Trophoblast cell (in vitro differentiated cells and primary cell): ENCODE data around the gene DDX18.
"Not testable (repeated sequence)": the region's sequence is repeated elsewhere in the genome, so short reads cannot be mapped to it uniquely, and the experiment has no call there.

Source experiments
- DNase-seq, 2 donors: peaks; one replicate each; pipeline ENCODE4 v3.0.0-alpha.2; 2016
- H2AFZ ChIP-seq: 2 replicates; pipeline ENCODE4 v1.6.1; 2013; ENCODE audit warnings: low read length, moderate library complexity, mild to moderate bottlenecking; ENCODE audit not compliant: insufficient read depth, poor library complexity
- H2AK5ac ChIP-seq: 2 replicates; pipeline ENCODE4 v1.6.1; 2013; ENCODE audit warnings: mild to moderate bottlenecking, low read length
- H2BK120ac ChIP-seq: 2 replicates; pipeline ENCODE4 v1.6.1; 2013; ENCODE audit warnings: low read length, mild to moderate bottlenecking, moderate library complexity; ENCODE audit not compliant: insufficient read depth, poor library complexity
- H2BK12ac ChIP-seq: 2 replicates; pipeline ENCODE4 v1.6.1; 2013; ENCODE audit warnings: mild to moderate bottlenecking, low read length, moderate library complexity
- H2BK5ac ChIP-seq: 2 replicates; pipeline ENCODE4 v1.6.1; 2013; ENCODE audit warnings: low read length, low read depth, moderate library complexity, mild to moderate bottlenecking; ENCODE audit not compliant: poor library complexity
- H3K14ac ChIP-seq: 2 replicates; pipeline ENCODE4 v1.6.1; 2013; ENCODE audit warnings: mild to moderate bottlenecking, low read length
- H3K18ac ChIP-seq: 2 replicates; pipeline ENCODE4 v1.6.1; 2013; ENCODE audit warnings: mild to moderate bottlenecking, low read length
- H3K23ac ChIP-seq: 2 replicates; pipeline ENCODE4 v1.6.1; 2013; ENCODE audit warnings: low read length
- H3K27ac ChIP-seq: 2 replicates; pipeline ENCODE4 v1.5.1; 2013; ENCODE audit warnings: low read depth, mild to moderate bottlenecking, inconsistent platforms, low read length, moderate library complexity
- H3K27me3 ChIP-seq: 2 replicates; pipeline ENCODE4 v1.6.1; 2013; ENCODE audit warnings: inconsistent platforms, mild to moderate bottlenecking, low read length, moderate library complexity; ENCODE audit not compliant: insufficient read depth
- H3K36me3 ChIP-seq, 2 experiments: 1 replicate in 1 of 2; 2 replicates in 1 of 2; pipeline ENCODE4 v1.6.1; 2013; ENCODE audit warnings: low read length in 2 of 2, mild to moderate bottlenecking in 2 of 2, moderate library complexity in 1 of 2; ENCODE audit not compliant: insufficient read depth in 2 of 2, control insufficient read depth in 1 of 2
- H3K4ac ChIP-seq: 2 replicates; pipeline ENCODE4 v1.6.1; 2013; ENCODE audit warnings: low read depth, mild to moderate bottlenecking, low read length, moderate library complexity
- H3K4me1 ChIP-seq, 2 experiments: 1 replicate in 1 of 2; 2 replicates in 1 of 2; pipeline ENCODE4 v1.6.1; 2013; ENCODE audit warnings: low read length in 2 of 2, mild to moderate bottlenecking in 2 of 2, moderate library complexity in 1 of 2; ENCODE audit not compliant: insufficient read depth in 2 of 2, control insufficient read depth in 1 of 2
- H3K4me2 ChIP-seq: 2 replicates; pipeline ENCODE4 v1.6.1; 2013; ENCODE audit warnings: inconsistent platforms, mild to moderate bottlenecking, low read length, moderate library complexity
- H3K4me3 ChIP-seq: 2 replicates; pipeline ENCODE4 v1.5.1; 2013; ENCODE audit warnings: mild to moderate bottlenecking, low read depth, low read length, inconsistent platforms
- H3K79me1 ChIP-seq: one replicate; pipeline ENCODE4 v1.6.1; 2013; ENCODE audit warnings: low read length
- H3K79me2 ChIP-seq: 2 replicates; pipeline ENCODE4 v1.6.1; 2013; ENCODE audit warnings: low read length, mild to moderate bottlenecking; ENCODE audit not compliant: control insufficient read depth, insufficient read depth, poor library complexity
- H3K9ac ChIP-seq: 2 replicates; pipeline ENCODE4 v1.6.1; 2013; ENCODE audit warnings: mild to moderate bottlenecking, low read length
- H3K9me3 ChIP-seq: 2 replicates; pipeline ENCODE4 v1.6.1; 2013; ENCODE audit warnings: low read depth, mild to moderate bottlenecking, control low read depth, inconsistent platforms, low read length; ENCODE audit not compliant: insufficient read depth
- H4K12ac ChIP-seq: 2 replicates; pipeline ENCODE4 v1.6.1; 2013; ENCODE audit warnings: low read depth, mild to moderate bottlenecking, low read length, moderate library complexity
- H4K8ac ChIP-seq: 2 replicates; pipeline ENCODE4 v1.6.1; 2013; ENCODE audit warnings: low read depth, mild to moderate bottlenecking, low read length, moderate library complexity
- H4K91ac ChIP-seq: one replicate; pipeline ENCODE4 v1.6.1; 2013; ENCODE audit warnings: low read depth, mild to moderate bottlenecking, low read length, moderate library complexity
- WGBS: extraction: QIAGEN DNeasy Blood & Tissue Kit; methylation state at CpG from one replicate; pipeline ENCODE4 v1.1.7; 2013; ENCODE audit warnings: missing lambda C conversion rate; ENCODE audit not compliant: insufficient read length, insufficient coverage; ENCODE audit errors: extremely low coverage; 5-methylcytosine and 5-hydroxymethylcytosine counted together

The DDX18 gene

DNA sequence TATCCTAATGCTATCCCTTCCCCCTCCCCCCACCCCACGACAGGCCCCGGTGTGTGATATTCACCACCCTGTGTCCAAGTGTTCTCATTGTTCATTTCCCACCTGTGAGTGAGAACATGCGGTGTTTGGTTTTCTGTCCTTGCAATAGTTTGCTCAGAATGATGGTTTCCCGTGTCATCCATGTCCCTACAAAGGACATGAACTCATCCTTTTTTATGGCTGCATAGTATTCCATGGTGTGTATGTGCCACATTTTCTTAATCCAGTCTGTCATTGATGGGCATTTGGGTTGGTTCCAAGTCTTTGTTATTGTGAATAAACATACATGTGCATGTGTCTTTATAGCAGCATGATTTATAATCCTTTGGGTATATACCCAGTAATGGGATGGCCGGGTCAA lies 13.0 kb downstream of the DDX18 start:
- H3K27me3 ChIP-seq, H3K18ac ChIP-seq, H3K27ac ChIP-seq, H3K23ac ChIP-seq, H3K79me2 ChIP-seq, H3K9me3 ChIP-seq, H2AFZ ChIP-seq, H2AK5ac ChIP-seq, H2BK12ac ChIP-seq, H4K12ac ChIP-seq, H3K79me1 ChIP-seq, H2BK5ac ChIP-seq, H3K4me3 ChIP-seq, DNase-seq, H3K14ac ChIP-seq, H2BK120ac ChIP-seq, H3K4me2 ChIP-seq, H3K4me1 ChIP-seq, H4K8ac ChIP-seq, H3K4ac ChIP-seq, H3K9ac ChIP-seq, H4K91ac ChIP-seq: not testable (repeated sequence)
- H3K36me3 ChIP-seq, result peaks cover 13 to 39% of the 10 kb centered on the region in 2 experiments
- no CpG with 5 or more reads among the region's 5 CpGs for WGBS

DNA sequence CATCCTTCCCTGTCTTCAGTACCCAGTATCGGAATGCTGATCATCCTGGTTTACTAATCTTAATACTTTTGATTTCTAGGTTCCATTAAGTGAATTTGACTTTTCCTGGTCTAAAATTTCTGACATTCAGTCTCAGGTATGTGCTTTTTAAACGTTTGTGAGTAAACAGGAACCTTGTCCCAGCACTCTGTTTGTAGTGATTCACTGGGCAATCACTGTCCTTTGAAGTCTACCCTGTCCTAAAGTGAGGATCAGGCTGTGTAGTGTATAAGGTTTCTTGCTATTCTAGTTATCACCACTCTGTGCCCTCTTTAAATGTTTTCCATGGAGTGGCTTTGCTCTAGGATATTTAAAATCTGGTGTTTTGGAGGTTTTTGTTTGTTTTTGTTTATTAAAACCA lies 14.4 kb downstream of the DDX18 start:
- H3K79me2 ChIP-seq, result no peaks in the 10 kb centered on the region
- DNase-seq, result no peak
- WGBS, result no CpG with 5 or more reads among the region's 2 CpGs
- H3K14ac ChIP-seq, result no peak overlapping the region
- no peaks in the 10 kb centered on the region for H3K9me3 ChIP-seq
- no peaks in the 10 kb centered on the region for H3K27me3 ChIP-seq
- H2BK12ac ChIP-seq, result no peak overlapping the region
- H3K4me3 ChIP-seq, result no peak overlapping the region
- H3K4ac ChIP-seq, result no peak overlapping the region
- no peak overlapping the region for H3K4me2 ChIP-seq
- H3K4me1 ChIP-seq, result peaks cover 2 to 8% of the 10 kb centered on the region in 2 experiments
- no peak overlapping the region for H3K18ac ChIP-seq
- peaks cover 2% of the 10 kb centered on the region for H3K79me1 ChIP-seq
- no peak overlapping the region for H4K8ac ChIP-seq
- no peak overlapping the region for H2AFZ ChIP-seq
- H3K27ac ChIP-seq, result no peak overlapping the region
- H3K23ac ChIP-seq, result no peak overlapping the region
- H2BK120ac ChIP-seq, result no peak overlapping the region
- no peak overlapping the region for H2BK5ac ChIP-seq
- H4K91ac ChIP-seq, result no peak overlapping the region
- H3K9ac ChIP-seq, result no peak overlapping the region
- H2AK5ac ChIP-seq, result no peak overlapping the region
- H3K36me3 ChIP-seq, result peaks cover 17 to 44% of the 10 kb centered on the region in 2 experiments
- H4K12ac ChIP-seq, result no peak overlapping the region

DNA sequence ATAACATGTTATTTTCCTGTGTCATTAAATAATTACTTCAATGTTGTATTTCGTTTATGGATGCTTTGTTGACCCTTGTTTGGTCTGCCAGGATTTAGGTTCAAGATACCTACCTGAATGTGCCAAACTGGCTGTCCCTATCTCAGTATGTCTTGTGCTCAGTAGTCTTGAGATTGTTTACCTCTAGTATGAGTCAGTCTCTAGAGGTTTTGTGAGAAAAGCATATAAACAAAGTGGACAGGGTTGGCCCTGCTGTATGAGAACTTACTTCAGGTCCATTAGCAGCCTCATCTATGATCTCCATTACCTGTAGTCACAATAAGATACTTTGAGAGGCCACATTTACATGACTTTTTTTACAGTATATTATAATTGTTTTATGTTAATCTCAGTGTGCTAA lies 17.8 kb downstream of the DDX18 start:
- no peak overlapping the region for H4K91ac ChIP-seq
- WGBS, result no CpG with 5 or more reads among the region's 1 CpG
- H3K9ac ChIP-seq, result no peak overlapping the region
- H3K4me2 ChIP-seq, result no peak overlapping the region
- H3K79me2 ChIP-seq, result no peaks in the 10 kb centered on the region
- H3K18ac ChIP-seq, result no peak overlapping the region
- no peaks in the 10 kb centered on the region for H3K79me1 ChIP-seq
- no peak overlapping the region for H3K23ac ChIP-seq
- H3K4me3 ChIP-seq, result no peak overlapping the region
- no peak overlapping the region for H2BK5ac ChIP-seq
- H3K4me1 ChIP-seq, result peaks cover 0 to 2% of the 10 kb centered on the region in 2 experiments
- no peak overlapping the region for H3K4ac ChIP-seq
- H2AFZ ChIP-seq, result no peak overlapping the region
- DNase-seq, result no peak
- H2AK5ac ChIP-seq, result no peak overlapping the region
- no peaks in the 10 kb centered on the region for H3K9me3 ChIP-seq
- H3K14ac ChIP-seq, result no peak overlapping the region
- no peaks in the 10 kb centered on the region for H3K27me3 ChIP-seq
- no peak overlapping the region for H4K12ac ChIP-seq
- no peak overlapping the region for H2BK120ac ChIP-seq
- H3K36me3 ChIP-seq, result peaks cover 14 to 30% of the 10 kb centered on the region in 2 experiments
- no peak overlapping the region for H2BK12ac ChIP-seq
- H4K8ac ChIP-seq, result no peak overlapping the region
- no peak overlapping the region for H3K27ac ChIP-seq

DNA sequence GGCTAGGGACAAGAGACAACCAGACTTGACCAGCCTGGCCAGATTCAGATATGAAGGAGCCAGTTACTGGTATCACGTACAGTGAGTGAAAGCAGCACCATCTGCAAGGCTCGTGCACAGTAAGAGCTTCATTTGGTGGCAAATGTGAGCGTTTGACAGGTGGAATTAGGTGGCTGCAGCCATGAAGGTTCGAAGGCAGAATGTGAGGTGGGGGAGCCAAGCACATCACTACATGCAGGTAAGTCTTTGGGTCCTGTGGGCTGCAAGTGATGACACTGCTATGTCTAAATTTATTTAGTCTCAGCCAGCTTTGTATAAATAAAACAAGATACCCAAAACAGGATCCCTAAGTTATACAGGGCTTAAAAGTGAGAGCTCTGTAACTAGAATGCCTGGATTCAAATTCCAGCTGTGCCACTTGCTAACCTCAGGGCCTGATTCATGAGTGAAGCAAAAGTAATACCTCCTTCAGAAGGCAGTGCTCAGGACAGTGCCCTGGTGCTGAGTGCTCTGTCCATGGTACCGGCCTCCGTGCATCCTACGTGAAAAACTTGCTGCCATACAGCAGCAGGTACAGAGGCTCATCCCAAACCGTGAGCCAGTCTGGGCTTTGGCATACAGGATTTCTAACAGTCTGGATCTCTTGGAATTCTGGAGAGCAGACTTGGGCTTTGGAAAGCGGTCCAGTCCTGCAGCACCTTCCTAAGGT lies 18.6 kb downstream of the DDX18 start:
- H3K23ac ChIP-seq, result no peak overlapping the region
- H4K8ac ChIP-seq, result no peak overlapping the region
- H3K79me1 ChIP-seq, result no peaks in the 10 kb centered on the region
- WGBS, result no CpG with 5 or more reads among the region's 9 CpGs
- peaks cover 0 to 2% of the 10 kb centered on the region in 2 experiments for H3K4me1 ChIP-seq
- H3K4ac ChIP-seq, result no peak overlapping the region
- H2BK12ac ChIP-seq, result no peak overlapping the region
- H3K9ac ChIP-seq, result no peak overlapping the region
- no peak overlapping the region for H3K4me2 ChIP-seq
- peaks cover 14 to 28% of the 10 kb centered on the region in 2 experiments for H3K36me3 ChIP-seq
- no peaks in the 10 kb centered on the region for H3K27me3 ChIP-seq
- no peaks in the 10 kb centered on the region for H3K79me2 ChIP-seq
- no peaks in the 10 kb centered on the region for H3K9me3 ChIP-seq
- no peak overlapping the region for H2BK120ac ChIP-seq
- H2BK5ac ChIP-seq, result no peak overlapping the region
- no peak overlapping the region for H2AFZ ChIP-seq
- no peak overlapping the region for H4K91ac ChIP-seq
- H2AK5ac ChIP-seq, result no peak overlapping the region
- no peak overlapping the region for H3K4me3 ChIP-seq
- H4K12ac ChIP-seq, result no peak overlapping the region
- H3K14ac ChIP-seq, result no peak overlapping the region
- H3K27ac ChIP-seq, result no peak overlapping the region
- no peak overlapping the region for H3K18ac ChIP-seq
- peak in 1 of 2 donors; percentile 45 for DNase-seq
